Skeletal muscle tissue (tissue), 4 donors: ENCODE results near the gene ZMYND15. TPM values are rescaled to one million over a fixed set of nuclear protein-coding genes. Genes with fewer than 3 reads are reported as not detected.

ENCODE experiments used
- H3K27ac ChIP-seq: one replicate; pipeline ENCODE4 v1.7.0; 2013; ENCODE audit warnings: mild to moderate bottlenecking, low read depth, low read length, inconsistent platforms
- H3K27me3 ChIP-seq, 3 donors: one replicate each; pipeline ENCODE4 v1.7.0; 2013; ENCODE audit warnings: low read length in 3 of 3; ENCODE audit not compliant: control insufficient read depth in 3 of 3, insufficient read depth in 3 of 3
- H3K36me3 ChIP-seq, 3 donors: one replicate each; pipeline ENCODE4 v1.7.0; 2013; ENCODE audit warnings: low read length in 3 of 3; ENCODE audit not compliant: control insufficient read depth in 3 of 3, insufficient read depth in 3 of 3
- H3K4me1 ChIP-seq, 3 donors: one replicate each; pipeline ENCODE4 v1.7.0; 2013; ENCODE audit warnings: low read length in 3 of 3, mild to moderate bottlenecking in 3 of 3; ENCODE audit not compliant: control insufficient read depth in 3 of 3, insufficient read depth in 3 of 3
- H3K4me3 ChIP-seq, 3 donors: one replicate each; pipeline ENCODE4 v1.7.0; 2013; ENCODE audit warnings: low read length in 3 of 3
- H3K9ac ChIP-seq, 3 donors: one replicate each; pipeline ENCODE4 v1.7.0; 2013; ENCODE audit warnings: low read length in 3 of 3, mild to moderate bottlenecking in 3 of 3, moderate library complexity in 2 of 3, low read depth in 1 of 3
- H3K9me3 ChIP-seq, 3 donors: one replicate each; pipeline ENCODE4 v1.7.0; 2013; ENCODE audit warnings: low read length in 3 of 3; ENCODE audit not compliant: control insufficient read depth in 3 of 3
- total RNA-seq: library from RNA; depleted of rRNA; stranded (reverse); fragments of >200 nt; gene quantifications from one replicate; pipeline ENCODE4 v1.2.3, GENCODE V29; 2014
- donor health status: Osteomylitis.

The ZMYND15 gene
- total RNA-seq, 1 donor from 2014 or later = 0.52 TPM

DNA sequence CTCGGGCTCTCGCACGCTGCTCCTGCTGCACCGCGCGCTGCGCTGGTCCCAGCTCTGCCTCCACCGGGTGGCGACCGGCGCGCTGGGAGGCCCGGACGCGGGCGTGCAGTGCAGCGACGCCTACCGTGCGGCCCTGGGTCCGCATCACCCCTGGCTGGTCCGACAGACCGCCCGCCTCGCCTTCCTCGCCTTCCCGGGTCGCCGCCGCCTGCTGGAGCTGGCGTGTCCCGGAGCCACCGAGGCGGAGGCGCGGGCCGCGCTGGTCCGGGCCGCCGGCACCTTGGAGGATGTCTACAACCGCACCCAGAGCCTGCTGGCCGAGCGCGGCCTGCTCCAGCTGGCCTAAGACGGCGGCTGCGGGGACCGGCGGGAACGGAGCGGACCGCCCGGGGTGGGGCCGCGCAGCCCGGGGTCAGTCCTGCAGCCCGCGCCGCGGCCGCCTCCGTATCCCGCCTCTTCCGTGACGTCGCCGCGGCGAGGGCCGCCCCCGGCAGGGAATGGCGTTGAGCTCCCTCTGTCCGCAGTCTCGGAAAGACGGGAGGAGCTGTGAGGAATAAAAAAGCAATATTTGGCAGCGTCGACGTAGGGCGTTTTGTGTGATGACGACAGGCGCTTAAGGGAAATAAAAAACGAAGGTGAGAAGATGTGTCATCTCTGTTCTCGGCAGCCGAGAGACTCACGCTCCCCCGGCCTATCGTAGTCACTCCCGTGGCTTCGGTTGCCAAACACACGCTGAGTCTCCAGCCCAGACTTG is 50.5 kb downstream of the ZMYND15 start:
- Histone ChIP-seq H3K27ac (peak overlapping the region; percentile 75), H3K9me3 (no peaks in the 10 kb centered on the region), H3K9ac (peak overlapping the region; percentile 77 to 88 (median 85)), H3K27me3 (peaks cover 11 to 12% (median 11%) of the 10 kb centered on the region in 3 donors), H3K4me3 (peak overlapping the region; percentile 79 to 88 (median 87)), H3K4me1 (peaks cover 36 to 43% (median 36%) of the 10 kb centered on the region in 3 donors), H3K36me3 (no peaks in the 10 kb centered on the region)

DNA sequence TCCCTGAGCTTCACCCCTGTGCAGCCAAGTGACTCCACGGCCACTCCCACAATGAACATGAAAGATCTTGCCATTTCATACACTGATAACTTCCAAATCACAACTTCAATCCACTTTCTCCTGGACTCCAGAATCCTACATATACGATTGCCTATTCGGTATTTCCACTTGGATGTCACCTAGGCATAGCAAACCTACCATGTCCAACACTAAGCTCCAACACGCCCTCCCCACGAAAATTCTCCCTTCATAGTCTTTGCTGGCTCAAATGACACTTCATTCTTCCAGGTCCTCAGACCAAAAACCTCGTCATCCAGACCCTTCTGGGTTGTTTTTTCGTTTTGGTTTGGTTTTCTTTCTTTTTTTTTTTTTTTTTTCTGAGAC is 51.1 kb downstream of the ZMYND15 start:
- Histone ChIP-seq H3K9ac (peak overlapping the region; percentile 77 to 88 (median 85)), H3K36me3 (no peaks in the 10 kb centered on the region), H3K9me3 (no peaks in the 10 kb centered on the region), H3K4me3 (peak overlapping the region; percentile 79 to 88 (median 87)), H3K4me1 (peaks cover 30 to 37% (median 31%) of the 10 kb centered on the region in 3 donors), H3K27ac (peak overlapping the region; percentile 75), H3K27me3 (peaks cover 5 to 6% (median 6%) of the 10 kb centered on the region in 3 donors)

- Histone ChIP-seq H3K27me3 (no peaks in the 10 kb centered on the region), H3K9ac (no peak overlapping the region), H3K4me3 (no peak overlapping the region), H3K27ac (no peak overlapping the region), H3K9me3 (no peaks in the 10 kb centered on the region), H3K36me3 (peaks cover 20 to 25% (median 21%) of the 10 kb centered on the region in 3 donors), H3K4me1 (peaks cover 13 to 20% (median 18%) of the 10 kb centered on the region in 3 donors)
Observed at GRCh38 chr17:4795168-4795567, 55.5 kb downstream of the ZMYND15 start.

Other genes with a start within 250 kb of the ZMYND15 start
- gene SPNS2, start 241.0 kb upstream of the ZMYND15 start, total RNA-seq = 2.6 TPM
- 30.3 TPM for gene MYBBP1A, start 184.4 kb upstream of the ZMYND15 start, total RNA-seq
- not detected for gene GGT6, start 179.3 kb upstream of the ZMYND15 start, total RNA-seq
- gene SMTNL2, start 155.3 kb upstream of the ZMYND15 start, total RNA-seq = 74.1 TPM
- gene ALOX15, start 98.2 kb upstream of the ZMYND15 start, total RNA-seq = 0.52 TPM
- 23.5 TPM for gene PELP1, start 35.7 kb upstream of the ZMYND15 start, total RNA-seq
- 7.3 TPM for gene ARRB2, start 29.2 kb upstream of the ZMYND15 start, total RNA-seq
- gene MED11, start 8.4 kb upstream of the ZMYND15 start, total RNA-seq = 6.3 TPM
- gene CXCL16, start 95 bp downstream of the ZMYND15 start, total RNA-seq = 1.6 TPM
- not detected for gene TM4SF5, start 32.1 kb downstream of the ZMYND15 start, total RNA-seq
- gene VMO1, start 46.5 kb downstream of the ZMYND15 start, total RNA-seq = 4.7 TPM
- not detected for gene GLTPD2, start 49.1 kb downstream of the ZMYND15 start, total RNA-seq
- 105 TPM for gene PSMB6, start 56.3 kb downstream of the ZMYND15 start, total RNA-seq
- gene PLD2, start 67.3 kb downstream of the ZMYND15 start, total RNA-seq = 9.9 TPM
- 13.0 TPM for gene MINK1, start 93.5 kb downstream of the ZMYND15 start, total RNA-seq
- 2.6 TPM for gene C17orf107, start 159.7 kb downstream of the ZMYND15 start, total RNA-seq
- 1.0 TPM for gene CHRNE, start 163.3 kb downstream of the ZMYND15 start, total RNA-seq
- gene GP1BA, start 192.4 kb downstream of the ZMYND15 start, total RNA-seq = under 0.01 TPM
- 59.5 TPM for gene SLC25A11, start 200.2 kb downstream of the ZMYND15 start, total RNA-seq
- gene RNF167, start 200.4 kb downstream of the ZMYND15 start, total RNA-seq = 12.0 TPM
- gene PFN1, start 208.7 kb downstream of the ZMYND15 start, total RNA-seq = 137 TPM
- gene ENO3, start 211.3 kb downstream of the ZMYND15 start, total RNA-seq = 2,880 TPM
- gene SPAG7, start 228.0 kb downstream of the ZMYND15 start, total RNA-seq = 51.7 TPM
- gene CAMTA2, start 247.8 kb downstream of the ZMYND15 start, total RNA-seq = 4.7 TPM